Measurements from ENCODE around the gene VGF.
"Not testable (repeated sequence)": the region's sequence is repeated elsewhere in the genome, so short reads cannot be mapped to it uniquely, and the experiment has no call there.

Gene VGF

DNA sequence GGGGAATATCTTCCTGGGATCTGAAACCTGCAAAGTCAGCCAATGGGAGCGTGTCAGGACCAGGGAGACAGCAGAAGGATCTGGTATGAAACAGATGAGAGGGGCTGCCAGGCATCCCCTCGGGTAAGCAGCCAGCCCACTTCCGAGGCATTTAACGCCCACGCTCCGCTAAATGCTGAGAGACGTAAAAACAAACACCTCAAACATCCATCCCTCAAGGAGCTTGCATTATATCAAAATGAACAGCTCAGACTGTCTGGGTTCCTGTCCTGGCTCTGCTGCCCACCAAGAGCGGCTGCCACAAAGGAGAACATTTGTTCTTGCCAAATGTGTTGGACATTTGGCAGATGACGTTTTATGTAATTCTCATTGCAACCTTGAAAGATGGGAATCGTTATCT lies 45.5 kb downstream of the VGF start:
- no peak for TF ChIP-seq CTCF (IDR thresholded peaks at IDR 0.05; ENCODE audit: low read depth, low read length)
- Histone ChIP-seq H3K36me3 (no peaks in the 10 kb centered on the region), H3K9me3 (ENCODE audit: severe bottlenecking) (no peaks in the 10 kb centered on the region), H3K27me3 (ENCODE audit: insufficient read depth, low read depth, severe bottlenecking) (peaks cover 90% of the 10 kb centered on the region), H3K27ac (no peak overlapping the region), H3K4me3 (ENCODE audit: low read depth, low read length) (no peak overlapping the region)
- no peak for DNase-seq

GRCh38 chr7:101118856-101119255 lies 46.5 kb downstream of the VGF start:
- H3K9me3 ChIP-seq (ENCODE audit: severe bottlenecking), result no peaks in the 10 kb centered on the region
- peaks cover 90% of the 10 kb centered on the region for H3K27me3 ChIP-seq (ENCODE audit: insufficient read depth, low read depth, severe bottlenecking)

DNA sequence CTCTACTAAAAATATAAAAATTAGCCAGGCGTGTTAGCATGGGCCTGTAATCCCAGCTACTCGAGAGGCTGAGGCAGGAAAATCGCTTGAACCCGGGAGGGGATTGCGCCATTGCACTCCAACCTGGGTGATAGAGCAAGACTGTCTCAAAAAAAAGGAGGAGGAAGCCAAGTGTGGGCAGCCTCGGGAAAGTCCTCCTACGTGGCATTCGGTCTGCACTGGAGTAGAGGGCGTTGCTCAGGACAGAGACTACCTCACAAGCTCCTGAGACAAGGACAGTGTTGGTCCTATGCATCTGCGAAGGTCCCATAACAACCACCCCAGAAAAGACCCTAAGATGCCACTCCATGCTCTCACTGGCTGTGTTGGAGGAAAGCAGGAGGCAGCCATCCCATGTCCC lies 48.5 kb downstream of the VGF start:
- Histone ChIP-seq H3K27me3 (ENCODE audit: insufficient read depth, low read depth, severe bottlenecking) (peaks cover 90% of the 10 kb centered on the region), H3K9me3 (ENCODE audit: severe bottlenecking) (no peaks in the 10 kb centered on the region), H3K27ac (no peak overlapping the region), H3K36me3 (no peaks in the 10 kb centered on the region), H3K4me3 (ENCODE audit: low read depth, low read length) (no peak overlapping the region)
- no peak for DNase-seq
- TF ChIP-seq CTCF (IDR thresholded peaks at IDR 0.05; ENCODE audit: low read depth, low read length), result no peak

More at GRCh38 chr7:101118856-101119255, 46.5 kb downstream of the VGF start:
- no peak for TF ChIP-seq CTCF (IDR thresholded peaks at IDR 0.05; ENCODE audit: low read depth, low read length)
- Histone ChIP-seq H3K36me3 (no peaks in the 10 kb centered on the region), H3K27ac (no peak overlapping the region), H3K4me3 (ENCODE audit: low read depth, low read length) (no peak overlapping the region)
- DNase-seq, result no peak

- Histone ChIP-seq H3K4me3 (ENCODE audit: low read depth, low read length) (no peak overlapping the region), H3K27me3 (ENCODE audit: insufficient read depth, low read depth, severe bottlenecking) (peaks cover 94% of the 10 kb centered on the region), H3K9me3 (ENCODE audit: severe bottlenecking) (peaks cover 4% of the 10 kb centered on the region), H3K27ac (no peak overlapping the region), H3K36me3 (no peaks in the 10 kb centered on the region)
- DNase-seq, result no peak
- no peak for TF ChIP-seq CTCF (IDR thresholded peaks at IDR 0.05; ENCODE audit: low read depth, low read length)
Observed at GRCh38 chr7:101115215-101115614, 50.2 kb downstream of the VGF start.

DNA sequence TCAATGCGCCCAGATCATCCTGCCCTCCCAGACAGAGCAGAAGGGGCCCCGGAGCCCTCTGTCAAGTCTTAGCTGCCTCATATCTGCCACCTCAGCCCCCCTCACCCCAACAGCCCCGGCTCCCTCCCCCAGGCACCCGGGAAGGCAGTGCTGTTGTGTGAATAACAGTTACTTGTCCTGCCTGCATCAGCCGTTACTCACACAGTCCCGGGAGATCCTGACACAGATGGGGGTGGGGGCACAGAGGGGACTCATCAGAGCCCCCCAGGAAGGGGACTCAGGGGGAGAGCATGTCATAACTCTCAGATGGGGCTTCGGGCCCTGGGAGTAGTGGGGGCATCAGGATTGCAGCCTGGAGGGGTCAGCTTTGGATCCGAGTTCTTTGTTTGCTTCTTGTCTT lies 50.9 kb downstream of the VGF start:
- TF ChIP-seq CTCF (IDR thresholded peaks at IDR 0.05; ENCODE audit: low read depth, low read length), result no peak
- no peak overlapping the region for H3K4me3 ChIP-seq (ENCODE audit: low read depth, low read length)
- H3K27me3 ChIP-seq (ENCODE audit: insufficient read depth, low read depth, severe bottlenecking), result peaks cover 94% of the 10 kb centered on the region
- DNase-seq, result no peak
- H3K9me3 ChIP-seq (ENCODE audit: severe bottlenecking), result peaks cover 4% of the 10 kb centered on the region
- H3K36me3 ChIP-seq, result no peaks in the 10 kb centered on the region
- H3K27ac ChIP-seq, result no peak overlapping the region

- Histone ChIP-seq H3K9me3 (ENCODE audit: severe bottlenecking) (peaks cover 4% of the 10 kb centered on the region), H3K27me3 (ENCODE audit: insufficient read depth, low read depth, severe bottlenecking) (peaks cover 94% of the 10 kb centered on the region), H3K36me3 (no peaks in the 10 kb centered on the region), H3K27ac (no peak overlapping the region), H3K4me3 (ENCODE audit: low read depth, low read length) (no peak overlapping the region)
- no peak for TF ChIP-seq CTCF (IDR thresholded peaks at IDR 0.05; ENCODE audit: low read depth, low read length)
- DNase-seq, result no peak
Observed at GRCh38 chr7:101113836-101114235, 51.5 kb downstream of the VGF start.

DNA sequence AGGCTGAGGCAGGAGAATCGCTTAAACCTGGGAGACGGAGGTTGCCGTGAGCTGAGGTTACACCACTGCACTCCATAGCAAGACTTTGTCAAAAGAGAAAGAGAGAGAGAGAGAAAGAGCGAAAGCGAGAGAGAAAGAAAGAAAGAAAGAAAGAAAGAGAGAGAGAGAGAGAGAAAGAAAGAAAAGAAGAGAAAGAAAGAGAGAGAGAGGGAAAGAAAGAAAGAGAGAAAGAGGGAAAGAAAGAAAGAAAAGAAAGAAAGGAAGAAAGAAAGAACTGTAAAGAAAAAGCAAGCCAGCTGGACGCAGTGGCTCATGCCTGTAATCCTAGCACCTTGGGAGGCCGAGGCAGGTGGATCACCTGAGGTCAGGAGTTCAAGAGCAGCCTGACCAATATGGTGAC lies 52.2 kb downstream of the VGF start:
- not testable (repeated sequence) for H3K4me3 ChIP-seq (ENCODE audit: low read depth, low read length); H3K9me3 ChIP-seq (ENCODE audit: severe bottlenecking); H3K27ac ChIP-seq; H3K36me3 ChIP-seq; DNase-seq
- H3K27me3 ChIP-seq (ENCODE audit: insufficient read depth, low read depth, severe bottlenecking), result peaks cover 96% of the 10 kb centered on the region

Data from WERI-Rb-1 (cell line).